Activated naive CD8-positive, alpha-beta T cell (primary cell): ENCODE measurements around the gene SH3BP2.

Experiments
- H3K27ac Mint-ChIP-seq: one replicate; pipeline ENCODE4 v1.8.0; 2021; ENCODE audit warnings: mixed read lengths
- H3K27me3 Mint-ChIP-seq: one replicate; pipeline ENCODE4 v1.8.0; 2021; ENCODE audit warnings: mixed read lengths
- H3K36me3 Mint-ChIP-seq: one replicate; pipeline ENCODE4 v1.8.0; 2021; ENCODE audit warnings: mixed read lengths
- H3K4me1 Mint-ChIP-seq: one replicate; pipeline ENCODE4 v1.8.0; 2021; ENCODE audit warnings: low read depth, mixed read lengths
- H3K4me3 Mint-ChIP-seq: one replicate; pipeline ENCODE4 v1.8.0; 2021; ENCODE audit warnings: mild to moderate bottlenecking, mixed read lengths
- H3K9me3 Mint-ChIP-seq: one replicate; pipeline ENCODE4 v1.8.0; 2021; ENCODE audit warnings: low read depth, mixed read lengths

The SH3BP2 gene

GRCh38 chr4:2827071-2827873, 34.4 kb downstream of the SH3BP2 start:
- Mint-ChIP-seq H3K27ac (no peak overlapping the region), H3K27me3 (no peaks in the 10 kb centered on the region), H3K36me3 (no peaks in the 10 kb centered on the region), H3K4me1 (no peaks in the 10 kb centered on the region), H3K9me3 (no peaks in the 10 kb centered on the region), H3K4me3 (no peak overlapping the region)

- no peaks in the 10 kb centered on the region for H3K27me3 Mint-ChIP-seq
- no peaks in the 10 kb centered on the region for H3K4me1 Mint-ChIP-seq
- H3K36me3 Mint-ChIP-seq, result no peaks in the 10 kb centered on the region
- H3K27ac Mint-ChIP-seq, result no peak overlapping the region
- no peak overlapping the region for H3K4me3 Mint-ChIP-seq
- no peaks in the 10 kb centered on the region for H3K9me3 Mint-ChIP-seq
Observed at GRCh38 chr4:2827874-2828751, 35.2 kb downstream of the SH3BP2 start.

- Mint-ChIP-seq H3K9me3 (no peaks in the 10 kb centered on the region), H3K27ac (peak overlapping the region; percentile 34), H3K27me3 (no peaks in the 10 kb centered on the region), H3K4me3 (no peak overlapping the region), H3K4me1 (no peaks in the 10 kb centered on the region), H3K36me3 (no peaks in the 10 kb centered on the region)
Observed at GRCh38 chr4:2828758-2829181, 35.9 kb downstream of the SH3BP2 start.

GRCh38 chr4:2829321-2829932, 36.5 kb downstream of the SH3BP2 start:
- H3K4me3 Mint-ChIP-seq, result no peak overlapping the region
- H3K27ac Mint-ChIP-seq, result no peak overlapping the region
- peaks cover 3% of the 10 kb centered on the region for H3K4me1 Mint-ChIP-seq

GRCh38 chr4:2829933-2830451, 37.1 kb downstream of the SH3BP2 start:
- no peaks in the 10 kb centered on the region for H3K36me3 Mint-ChIP-seq
- peaks cover 9% of the 10 kb centered on the region for H3K4me1 Mint-ChIP-seq
- no peak overlapping the region for H3K27ac Mint-ChIP-seq
- H3K9me3 Mint-ChIP-seq, result no peaks in the 10 kb centered on the region
- H3K27me3 Mint-ChIP-seq, result no peaks in the 10 kb centered on the region
- no peak overlapping the region for H3K4me3 Mint-ChIP-seq

More at GRCh38 chr4:2829321-2829932, 36.5 kb downstream of the SH3BP2 start:
- Mint-ChIP-seq H3K9me3 (no peaks in the 10 kb centered on the region), H3K27me3 (no peaks in the 10 kb centered on the region), H3K36me3 (no peaks in the 10 kb centered on the region)

- Mint-ChIP-seq H3K36me3 (no peaks in the 10 kb centered on the region), H3K9me3 (no peaks in the 10 kb centered on the region), H3K27me3 (no peaks in the 10 kb centered on the region), H3K4me3 (no peak overlapping the region), H3K27ac (no peak overlapping the region), H3K4me1 (peaks cover 17% of the 10 kb centered on the region)
Observed at GRCh38 chr4:2830632-2831610, 38.0 kb downstream of the SH3BP2 start.

GRCh38 chr4:2831611-2832308, 38.9 kb downstream of the SH3BP2 start:
- peaks cover 23% of the 10 kb centered on the region for H3K4me1 Mint-ChIP-seq

GRCh38 chr4:2832309-2832980, 39.6 kb downstream of the SH3BP2 start:
- Mint-ChIP-seq H3K27me3 (no peaks in the 10 kb centered on the region), H3K9me3 (no peaks in the 10 kb centered on the region), H3K4me3 (no peak overlapping the region), H3K4me1 (peaks cover 30% of the 10 kb centered on the region), H3K27ac (no peak overlapping the region), H3K36me3 (no peaks in the 10 kb centered on the region)

More at GRCh38 chr4:2831611-2832308, 38.9 kb downstream of the SH3BP2 start:
- H3K27ac Mint-ChIP-seq, result no peak overlapping the region
- no peaks in the 10 kb centered on the region for H3K27me3 Mint-ChIP-seq
- no peak overlapping the region for H3K4me3 Mint-ChIP-seq
- no peaks in the 10 kb centered on the region for H3K36me3 Mint-ChIP-seq
- no peaks in the 10 kb centered on the region for H3K9me3 Mint-ChIP-seq

GRCh38 chr4:2832981-2833670, 40.2 kb downstream of the SH3BP2 start:
- Mint-ChIP-seq H3K9me3 (no peaks in the 10 kb centered on the region), H3K27me3 (no peaks in the 10 kb centered on the region), H3K4me1 (peaks cover 37% of the 10 kb centered on the region), H3K4me3 (no peak overlapping the region), H3K36me3 (no peaks in the 10 kb centered on the region), H3K27ac (no peak overlapping the region)

GRCh38 chr4:2833671-2834000, 40.8 kb downstream of the SH3BP2 start:
- H3K27me3 Mint-ChIP-seq, result no peaks in the 10 kb centered on the region
- peaks cover 42% of the 10 kb centered on the region for H3K4me1 Mint-ChIP-seq
- H3K9me3 Mint-ChIP-seq, result no peaks in the 10 kb centered on the region
- no peak overlapping the region for H3K4me3 Mint-ChIP-seq
- no peak overlapping the region for H3K27ac Mint-ChIP-seq
- H3K36me3 Mint-ChIP-seq, result no peaks in the 10 kb centered on the region

GRCh38 chr4:2834001-2834921, 41.4 kb downstream of the SH3BP2 start:
- Mint-ChIP-seq H3K4me1 (peaks cover 47% of the 10 kb centered on the region), H3K36me3 (no peaks in the 10 kb centered on the region), H3K4me3 (no peak overlapping the region), H3K27ac (peak overlapping the region; percentile 16), H3K27me3 (no peaks in the 10 kb centered on the region), H3K9me3 (no peaks in the 10 kb centered on the region)

- Mint-ChIP-seq H3K36me3 (no peaks in the 10 kb centered on the region), H3K27me3 (no peaks in the 10 kb centered on the region), H3K4me3 (no peak overlapping the region), H3K27ac (peak overlapping the region; percentile 54), H3K4me1 (peaks cover 57% of the 10 kb centered on the region), H3K9me3 (no peaks in the 10 kb centered on the region)
Observed at GRCh38 chr4:2835978-2836377, 43.1 kb downstream of the SH3BP2 start.
